GM18867 (cell line): ENCODE measurements around the gene RGS9BP.
"Not testable (repeated sequence)": the region's sequence is repeated elsewhere in the genome, so short reads cannot be mapped to it uniquely, and the experiment has no call there.

ENCODE experiments used
- ATAC-seq: cut with Tn5 transposase; IDR thresholded peaks from one replicate; pipeline ENCODE4 v1.9.1; 2021; ENCODE audit warnings: mild to moderate bottlenecking, moderate library complexity; ENCODE audit not compliant: unreplicated experiment

Gene RGS9BP

DNA sequence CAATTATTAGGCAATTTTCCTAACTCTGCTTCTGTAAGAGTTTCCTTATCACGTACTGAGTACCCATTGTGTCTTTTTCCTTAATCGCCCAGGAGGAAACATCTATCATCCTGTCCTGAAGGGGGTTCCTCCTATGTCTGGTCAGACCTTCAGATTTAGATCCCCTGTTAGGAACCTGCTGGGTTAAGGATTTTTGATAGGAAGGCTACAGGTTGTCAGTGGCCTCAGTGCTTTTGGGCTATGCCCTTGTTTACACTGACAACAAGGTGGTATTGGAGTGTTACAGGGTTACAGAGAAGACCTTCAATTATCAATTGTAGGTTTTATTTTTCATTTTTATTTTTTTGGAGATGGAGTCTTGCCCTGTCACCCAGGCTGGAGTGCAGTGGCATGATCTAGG lies 19.2 kb downstream of the RGS9BP start:
- not testable (repeated sequence) for ATAC-seq

DNA sequence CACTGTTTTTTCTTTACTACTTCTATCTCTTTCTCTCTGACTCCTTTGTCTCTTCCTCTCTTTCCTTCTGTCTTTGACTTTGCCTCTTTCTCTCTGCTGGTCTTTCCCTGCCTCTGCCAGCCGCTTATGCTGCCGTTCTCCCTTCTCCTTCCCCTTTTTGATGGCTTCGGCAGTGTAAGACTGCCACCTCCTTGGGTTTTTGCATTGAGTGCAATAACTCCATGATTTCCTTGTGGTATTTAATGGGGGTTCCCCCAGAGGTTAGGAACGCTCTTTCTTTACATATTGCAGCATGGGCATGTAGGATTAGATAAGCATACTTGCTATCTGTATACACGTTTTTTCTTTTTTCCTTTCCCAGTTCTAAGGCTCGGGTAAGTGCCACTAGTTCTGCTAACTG lies 19.9 kb downstream of the RGS9BP start:
- not testable (repeated sequence) for ATAC-seq

DNA sequence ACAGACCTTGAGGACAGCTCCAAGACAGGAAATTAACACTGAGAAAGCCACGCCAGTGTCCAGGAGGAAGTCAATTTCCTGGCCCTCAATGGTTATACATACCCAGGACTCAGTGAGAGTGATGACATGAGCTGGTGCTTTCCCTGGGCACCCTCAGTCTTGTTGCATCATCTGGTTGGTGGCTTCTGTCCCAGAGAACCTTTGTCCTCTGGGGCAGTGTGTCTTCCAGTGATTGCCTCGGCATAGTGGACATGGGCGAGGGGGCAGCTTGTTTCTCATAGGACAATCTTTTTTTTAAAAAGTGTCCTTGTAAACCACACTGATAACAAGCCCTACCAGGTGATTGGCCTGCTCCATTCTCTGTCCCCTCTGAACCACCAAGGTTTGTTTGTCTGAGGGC lies 21.1 kb downstream of the RGS9BP start:
- not testable (repeated sequence) for ATAC-seq

DNA sequence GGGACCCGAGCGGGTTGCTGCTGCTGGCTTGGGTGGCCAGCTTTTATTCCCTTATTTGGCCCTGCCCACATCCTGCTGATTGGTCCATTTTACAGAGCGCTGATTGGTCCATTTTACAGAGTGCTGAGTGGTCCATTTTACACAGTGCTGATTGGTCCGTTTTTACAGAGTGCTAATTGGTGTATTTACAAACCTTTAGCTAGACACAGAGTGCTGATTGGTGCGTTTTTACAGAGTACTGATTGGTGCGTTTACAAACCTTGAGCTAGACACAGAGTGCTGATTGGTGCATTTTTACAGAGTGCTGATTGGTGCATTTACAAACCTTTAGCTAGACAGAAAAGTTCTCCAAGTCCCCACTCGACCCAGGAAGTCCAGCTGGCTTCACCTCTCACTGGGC lies 24.5 kb downstream of the RGS9BP start:
- not testable (repeated sequence) for ATAC-seq

DNA sequence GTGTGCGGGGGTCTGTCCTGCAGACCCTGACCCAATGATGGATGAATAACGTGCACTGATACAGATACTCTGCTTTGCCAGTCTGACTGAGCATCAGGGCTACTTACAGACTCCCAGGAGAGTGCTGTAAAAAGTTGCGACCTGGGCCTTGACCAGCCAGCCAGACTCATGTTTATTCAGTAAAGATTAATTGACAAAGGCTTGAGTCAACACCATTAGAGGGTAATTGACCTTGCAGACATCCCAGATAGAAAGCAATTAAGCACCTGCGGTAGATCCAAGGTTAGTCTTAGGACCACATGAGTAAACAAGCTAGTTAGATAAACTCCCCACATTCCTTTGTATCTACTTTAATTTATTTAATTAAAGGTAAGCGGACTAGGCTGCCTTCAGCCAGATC lies 26.4 kb downstream of the RGS9BP start:
- ATAC-seq: no peak

DNA sequence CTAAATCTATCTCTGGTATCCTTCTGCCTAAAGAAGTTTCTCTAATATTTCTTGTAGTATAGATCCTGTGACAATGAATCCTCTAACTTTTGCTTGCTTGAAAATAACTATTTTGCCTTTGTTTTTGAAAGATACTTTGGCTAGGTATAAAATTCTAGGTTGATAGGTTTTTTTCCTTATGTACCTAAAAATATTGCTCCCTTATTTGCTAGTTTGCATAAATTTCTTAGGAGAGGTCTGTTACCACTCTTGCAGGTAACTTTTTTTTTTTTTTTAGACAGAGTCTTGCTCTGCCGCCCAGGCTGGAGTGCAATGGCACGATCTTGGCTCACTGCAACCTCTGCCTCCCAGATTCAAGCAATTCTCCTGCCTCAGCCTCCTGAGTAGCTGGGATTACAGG lies 28.4 kb downstream of the RGS9BP start:
- ATAC-seq: not testable (repeated sequence)

DNA sequence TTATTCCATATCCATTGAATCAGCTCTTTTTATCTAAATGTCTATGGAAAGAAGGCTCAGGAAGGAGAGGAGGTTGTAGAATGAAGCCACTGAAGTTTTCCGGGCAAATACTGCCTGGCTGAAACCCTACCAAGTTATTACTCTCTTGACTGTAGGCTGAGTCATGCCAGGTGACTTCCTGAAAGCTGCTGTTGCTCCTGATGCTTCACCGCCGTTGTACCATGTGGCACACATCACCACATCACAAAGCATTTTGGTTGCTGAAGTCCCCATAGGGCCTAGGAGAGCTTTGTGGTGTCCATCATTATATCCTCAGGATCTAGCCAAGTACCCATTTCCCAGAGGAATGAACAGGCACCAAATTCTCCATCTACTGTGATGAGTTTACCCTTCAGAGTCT lies 32.8 kb downstream of the RGS9BP start:
- ATAC-seq: no peak

DNA sequence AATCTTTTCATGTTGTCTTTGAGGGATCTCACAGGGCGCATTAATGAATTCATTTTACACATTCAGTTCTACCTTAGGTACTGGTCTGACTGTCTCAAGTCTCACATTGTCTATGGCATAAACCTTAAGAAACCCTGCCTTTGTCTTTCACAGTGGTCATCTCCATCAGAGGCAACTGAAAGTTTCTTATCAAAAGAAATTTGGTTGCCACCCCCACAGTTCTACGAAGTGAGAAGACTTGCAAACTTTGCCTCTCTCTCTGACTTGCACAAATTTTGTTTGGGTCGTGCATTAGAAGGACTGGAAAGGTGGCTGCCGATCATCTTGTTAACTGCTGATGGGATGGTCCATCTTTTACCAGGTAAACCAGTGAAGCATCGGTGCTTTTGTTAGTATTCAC lies 33.4 kb downstream of the RGS9BP start:
- no peak for ATAC-seq

DNA sequence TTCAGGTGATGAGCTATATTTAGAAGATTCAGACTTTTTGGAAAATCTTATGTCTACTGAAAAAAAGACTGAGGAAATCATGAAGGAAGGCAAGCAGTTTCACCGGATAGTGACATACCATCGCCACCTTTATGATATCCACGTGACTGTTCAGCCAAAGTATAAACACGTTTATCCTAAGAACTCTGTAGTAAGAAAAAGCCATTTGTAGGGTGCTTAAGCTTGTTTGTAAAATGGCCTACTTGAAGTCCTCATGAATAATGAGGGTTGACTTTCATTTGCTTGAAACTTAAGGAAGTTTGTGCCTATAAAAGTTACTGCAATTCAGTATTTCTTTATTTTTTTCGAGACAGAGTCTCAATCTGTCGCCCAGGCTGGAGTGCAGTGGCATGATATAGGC lies 36.1 kb downstream of the RGS9BP start:
- no peak for ATAC-seq

DNA sequence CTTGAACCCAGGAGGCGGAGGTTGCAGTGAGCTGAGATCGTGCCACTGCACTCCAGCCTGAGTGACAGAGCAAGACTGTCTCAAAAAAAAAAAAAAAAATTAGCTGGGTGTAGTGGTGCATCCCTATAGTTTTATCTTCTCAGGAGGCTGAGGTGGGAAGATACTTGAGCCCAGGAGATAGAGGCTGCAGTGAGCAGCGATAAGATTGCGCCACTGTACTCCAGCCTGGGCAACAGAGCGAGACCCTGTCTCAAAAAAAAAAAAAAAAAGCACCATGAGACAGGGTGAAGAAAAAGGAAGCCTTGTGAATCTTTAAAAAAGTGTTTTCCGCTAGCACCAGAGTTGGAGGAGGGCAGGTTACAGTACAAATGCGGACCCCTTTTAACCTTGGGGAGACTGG lies 40.6 kb downstream of the RGS9BP start:
- not testable (repeated sequence) for ATAC-seq

DNA sequence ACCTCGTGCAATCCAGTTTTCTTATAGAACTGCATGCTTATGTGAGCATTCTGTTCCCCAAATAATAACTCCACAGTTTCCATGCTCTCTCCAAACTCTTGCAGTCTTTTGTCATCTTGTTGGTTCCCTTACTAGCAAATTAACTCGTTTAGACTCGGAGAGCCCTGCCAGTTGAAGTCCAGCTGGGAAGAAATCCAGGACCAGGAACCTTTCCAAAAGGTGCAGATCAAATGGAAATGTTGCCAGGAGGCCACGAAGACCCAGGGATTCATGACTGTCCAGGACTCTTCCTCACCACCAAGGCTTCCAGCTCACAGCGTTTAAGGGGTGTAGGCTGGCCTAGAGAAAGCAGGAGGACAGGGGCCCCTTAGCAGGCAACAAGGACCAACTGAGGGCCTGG lies 41.8 kb downstream of the RGS9BP start:
- no peak for ATAC-seq

DNA sequence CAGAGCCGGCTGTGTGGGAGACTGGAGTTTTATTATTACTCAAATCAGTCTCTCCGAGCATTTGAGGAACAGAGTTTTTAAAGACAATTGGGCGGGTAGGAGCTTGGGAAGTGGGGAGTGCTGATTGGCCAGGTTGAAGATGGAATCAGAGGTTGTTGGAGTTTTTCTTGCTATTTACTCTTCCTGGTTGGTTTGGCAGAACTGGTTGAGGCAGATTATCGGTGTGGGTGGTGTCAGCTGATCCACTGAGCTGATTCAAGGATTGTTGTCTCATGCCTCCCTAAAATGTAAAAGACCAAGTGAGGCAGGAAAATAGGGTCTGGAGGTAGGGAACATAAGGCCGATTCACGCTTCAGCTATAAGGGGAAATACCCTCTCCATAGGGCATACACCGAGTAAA lies 42.6 kb downstream of the RGS9BP start:
- ATAC-seq: no peak

DNA sequence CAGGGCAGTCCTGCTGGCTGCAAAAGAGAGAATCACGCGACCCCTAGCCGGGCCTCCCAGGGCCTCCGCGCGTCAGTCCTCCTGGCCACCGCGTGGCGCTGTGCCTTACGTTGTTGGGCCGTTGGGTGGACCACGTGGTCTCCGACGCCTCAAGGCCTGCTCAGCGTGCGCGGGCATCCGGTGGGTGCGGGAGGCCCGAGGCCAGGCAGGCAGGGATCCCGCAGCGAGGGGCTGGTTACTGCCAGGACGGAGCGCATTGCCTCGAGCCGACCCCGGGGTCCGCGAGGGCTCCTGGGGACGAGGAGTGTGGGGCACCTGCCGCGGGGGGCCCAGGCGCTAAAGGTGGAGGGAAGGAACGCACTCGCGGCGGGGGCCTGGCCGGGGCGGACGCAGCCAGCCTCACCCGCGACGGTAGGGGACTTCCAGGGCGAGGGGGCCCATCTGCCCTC lies 44.0 kb downstream of the RGS9BP start, which contains the start of gene TDRD12:
Gene TDRD12, plus strand, starts transcription at position 157 of the 449 bp plus-strand sequence. CDS start 306 bp downstream, outside the sequence.
- ATAC-seq: no peak

DNA sequence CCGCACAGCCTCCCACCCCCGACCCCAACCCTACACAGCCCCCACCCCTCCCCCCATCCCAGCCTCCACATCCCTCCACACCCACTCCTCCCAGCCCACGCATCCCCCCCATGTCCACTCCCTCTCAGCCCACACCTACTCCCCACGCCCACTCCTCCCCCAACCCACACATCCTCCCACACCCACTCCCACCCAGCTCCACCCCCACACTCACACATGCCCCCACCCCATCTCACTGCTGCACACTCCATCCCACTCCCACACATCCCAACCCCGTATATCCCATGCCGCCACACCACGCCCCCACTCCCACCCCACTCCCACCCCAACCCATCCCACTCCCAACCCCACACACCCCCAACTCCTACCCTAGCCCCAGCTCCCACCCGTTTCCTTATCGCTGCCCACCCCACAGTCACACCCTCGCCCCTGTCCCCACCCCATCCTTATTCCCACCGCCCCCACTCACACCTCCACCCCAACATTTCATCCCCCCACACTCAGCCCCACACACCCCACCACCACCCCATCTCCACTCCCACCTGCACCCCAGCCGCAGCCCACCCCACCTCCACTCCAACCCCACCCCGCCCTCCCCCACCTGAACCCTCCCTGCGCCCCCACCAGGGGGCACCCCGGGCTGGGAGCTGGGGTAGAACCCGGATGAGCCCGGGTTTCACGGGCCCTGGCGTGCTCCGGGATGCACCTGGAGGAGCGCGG lies 44.7 kb downstream of the RGS9BP start:
- no peak for ATAC-seq

DNA sequence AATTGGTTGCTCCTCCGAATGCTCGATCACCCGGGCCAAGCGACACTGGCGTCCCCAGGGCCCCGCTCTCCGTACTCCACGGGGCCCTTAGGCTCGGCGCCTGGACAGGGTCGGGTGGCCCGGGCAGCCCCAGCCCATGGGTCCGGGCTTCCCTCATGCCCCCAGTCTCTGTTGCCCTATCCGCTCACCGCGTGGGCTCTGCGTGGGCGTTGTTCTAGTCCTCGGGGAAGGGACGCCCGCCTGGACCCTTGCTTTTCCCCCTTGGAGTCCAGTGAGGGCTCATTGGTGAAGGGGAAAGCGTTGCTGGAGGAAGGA lies 45.2 kb downstream of the RGS9BP start:
- no peak for ATAC-seq
